ENCODE results near the gene MAP2K7.
"Not testable (repeated sequence)": the region's sequence is repeated elsewhere in the genome, so short reads cannot be mapped to it uniquely, and the experiment has no call there.

Gene MAP2K7

DNA sequence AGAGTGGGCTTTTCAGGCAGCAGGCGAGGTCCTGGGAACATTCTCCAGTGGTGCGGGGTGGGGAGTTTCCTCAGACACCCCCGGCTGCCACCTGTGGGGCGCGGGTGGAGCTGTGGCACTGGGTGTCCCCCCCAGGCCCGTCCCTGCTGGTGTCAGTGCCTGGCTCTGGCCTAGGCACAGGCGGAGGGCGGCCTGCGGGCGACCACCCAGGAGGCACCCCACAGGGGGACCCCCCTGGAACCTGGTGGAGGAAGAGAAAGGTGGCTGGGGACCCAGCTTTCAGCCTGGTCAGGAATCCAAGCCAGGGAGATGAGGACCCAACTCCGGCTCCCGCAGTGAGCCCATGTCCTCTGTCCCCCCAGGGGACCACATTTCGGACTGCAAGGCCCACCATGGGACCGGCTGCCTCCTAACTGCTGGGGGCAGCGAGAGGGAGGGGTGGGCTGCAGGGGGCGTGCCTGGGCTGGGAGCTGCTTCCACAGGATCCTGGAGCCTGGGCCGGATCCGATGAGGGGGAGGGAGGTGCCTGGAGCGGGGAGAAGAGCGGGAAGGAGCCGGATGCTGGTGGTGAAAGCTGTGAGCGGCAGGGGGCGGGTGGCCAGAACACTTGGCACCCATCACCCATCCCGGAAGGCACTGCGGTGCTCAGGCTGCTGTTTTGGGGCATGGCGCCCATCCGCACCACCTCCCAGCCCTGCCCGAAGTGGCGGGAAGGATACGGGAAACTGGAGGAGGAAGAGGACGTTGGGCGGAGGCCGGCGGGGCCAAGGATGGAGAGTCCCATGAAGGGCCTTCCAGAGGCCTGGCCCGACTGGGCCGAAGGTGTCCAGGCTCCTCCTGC, 27.8 kb downstream of the MAP2K7 start:
- DNase-seq (ENCODE audit: low spot score), result no peak

DNA sequence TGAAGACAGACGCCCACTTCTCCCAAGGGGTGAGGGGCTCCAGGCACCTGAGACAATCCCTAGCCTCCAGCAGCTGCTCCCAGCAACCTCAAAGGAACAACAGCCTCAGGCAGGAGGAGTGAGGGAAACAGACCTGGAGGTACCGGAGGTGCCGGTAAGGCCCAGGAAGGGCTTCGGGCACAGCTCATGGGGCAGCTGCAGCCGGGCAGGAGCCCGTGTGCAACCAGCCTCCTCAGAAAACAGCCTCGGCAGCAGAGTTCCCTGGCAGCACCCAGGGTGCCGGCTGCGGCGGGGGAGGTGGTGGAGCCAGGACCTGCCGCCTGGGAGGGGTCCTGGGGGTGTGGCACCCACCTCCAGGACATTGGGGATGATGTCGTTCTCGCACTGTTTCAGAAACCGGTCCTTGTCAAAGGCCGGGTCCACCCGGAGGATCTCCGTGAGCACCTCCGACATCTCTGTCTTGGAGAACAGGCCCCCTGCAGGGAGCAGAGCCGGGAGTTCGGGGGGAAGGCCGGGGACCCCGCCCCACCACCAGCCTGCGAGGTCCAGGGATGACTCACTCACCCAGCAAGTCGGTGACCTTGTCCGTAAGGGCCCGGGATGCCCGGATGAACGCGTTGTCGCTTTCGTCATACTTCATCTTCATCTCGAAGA, 28.7 kb downstream of the MAP2K7 start:
- no peak for DNase-seq (ENCODE audit: low spot score)

DNA sequence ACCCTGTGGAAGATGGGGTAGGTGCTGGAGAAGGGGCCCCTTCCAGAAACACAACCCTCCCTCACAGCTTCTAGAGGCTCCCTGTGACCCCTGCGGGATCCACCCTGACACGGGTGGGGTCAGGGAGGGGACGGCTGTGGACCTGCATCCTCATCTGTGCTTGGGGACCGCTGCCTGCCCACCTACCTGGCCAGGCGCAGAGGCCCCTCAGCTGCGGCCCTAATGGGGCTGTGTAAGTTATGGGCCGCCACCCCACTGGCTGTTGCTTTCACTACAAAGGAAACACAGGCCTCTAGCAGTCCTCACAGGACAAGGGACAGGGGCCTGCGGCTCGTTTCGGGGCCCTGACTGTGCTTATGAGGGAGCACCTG, 29.2 kb downstream of the MAP2K7 start:
- no peak for DNase-seq (ENCODE audit: low spot score)

DNA sequence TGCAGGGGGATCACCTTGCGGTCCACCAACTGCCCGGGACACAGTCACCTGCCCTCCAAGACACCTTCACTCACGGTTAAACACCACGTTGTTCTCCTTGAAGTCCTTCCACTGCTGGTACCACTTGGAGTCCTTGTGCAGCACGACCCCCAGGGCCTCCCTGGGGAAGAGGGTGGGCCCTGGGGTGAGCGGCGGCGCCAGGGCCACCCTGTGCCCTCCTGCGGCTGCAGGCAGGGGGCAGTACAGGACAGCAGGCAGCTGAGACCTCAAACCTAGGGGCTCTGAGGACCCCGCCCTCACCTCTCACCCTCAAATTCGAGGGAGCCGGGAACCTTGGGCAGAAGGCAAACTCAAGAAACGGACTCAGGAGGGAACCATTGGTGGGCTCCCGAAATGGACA, 29.7 kb downstream of the MAP2K7 start:
- DNase-seq (ENCODE audit: low spot score), result no peak

DNA sequence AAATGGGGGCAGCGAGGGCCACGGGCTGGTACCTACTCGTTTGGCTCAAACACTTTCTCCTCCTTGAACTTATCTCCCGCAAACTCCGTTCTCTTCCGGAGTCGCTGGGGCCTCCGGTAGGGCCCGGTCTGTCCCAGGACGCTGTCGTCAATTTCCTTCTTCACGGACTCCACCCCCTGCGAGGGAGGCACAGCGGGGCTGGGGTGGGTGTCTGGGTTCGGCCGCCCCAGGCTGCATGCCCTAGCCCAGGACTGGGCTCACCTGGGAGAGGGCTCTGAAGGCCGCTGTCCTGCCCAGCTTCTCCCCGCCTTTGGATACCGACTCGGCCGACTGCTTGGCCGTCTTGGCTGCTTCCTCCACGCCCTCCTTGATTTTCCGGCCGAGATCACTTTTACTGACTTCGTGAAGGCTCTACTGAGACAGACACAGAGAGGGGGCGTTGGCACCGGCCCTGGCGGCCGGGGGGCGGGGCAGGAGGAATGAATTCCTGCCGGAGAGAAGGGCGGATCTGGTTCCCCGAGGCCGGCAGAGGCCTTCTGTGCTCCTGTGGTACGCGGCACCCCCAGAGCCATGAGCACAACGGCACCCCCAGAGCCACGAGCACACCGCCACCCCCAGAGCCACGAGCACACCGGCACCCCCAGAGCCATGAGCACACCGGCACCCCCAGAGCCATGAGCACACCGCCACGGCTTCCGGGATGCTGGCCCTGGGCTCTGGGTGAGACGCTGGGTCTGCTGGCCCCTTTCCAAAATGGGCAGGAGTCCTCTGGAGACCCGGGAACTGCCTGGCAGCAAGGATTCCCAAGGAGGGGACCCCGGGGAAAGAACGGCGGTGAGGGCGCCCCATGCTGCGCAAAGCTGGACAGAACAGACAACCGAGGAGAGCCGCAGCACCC, 30.4 kb downstream of the MAP2K7 start:
- DNase-seq (ENCODE audit: low spot score), result no peak

DNA sequence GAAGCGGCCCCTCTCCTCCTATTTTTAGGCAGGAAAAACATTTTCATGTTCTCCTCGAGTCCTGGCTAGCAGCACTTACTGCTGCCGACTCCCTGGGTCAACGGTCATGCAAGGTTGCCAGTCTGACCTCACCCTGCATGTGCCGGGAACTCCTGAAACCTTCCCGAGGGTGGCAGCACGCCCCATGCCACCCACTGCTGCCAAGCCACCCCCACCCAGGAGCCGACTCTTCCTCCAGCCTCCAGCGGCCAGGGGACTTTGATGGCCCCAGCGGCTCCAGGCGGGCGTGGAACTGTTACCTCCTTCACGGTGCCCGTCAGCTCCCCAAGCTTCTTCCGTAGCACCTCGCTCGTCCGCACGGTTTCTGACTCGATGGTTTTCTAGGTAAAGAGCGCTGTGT, 31.1 kb downstream of the MAP2K7 start:
- no peak for DNase-seq (ENCODE audit: low spot score)

DNA sequence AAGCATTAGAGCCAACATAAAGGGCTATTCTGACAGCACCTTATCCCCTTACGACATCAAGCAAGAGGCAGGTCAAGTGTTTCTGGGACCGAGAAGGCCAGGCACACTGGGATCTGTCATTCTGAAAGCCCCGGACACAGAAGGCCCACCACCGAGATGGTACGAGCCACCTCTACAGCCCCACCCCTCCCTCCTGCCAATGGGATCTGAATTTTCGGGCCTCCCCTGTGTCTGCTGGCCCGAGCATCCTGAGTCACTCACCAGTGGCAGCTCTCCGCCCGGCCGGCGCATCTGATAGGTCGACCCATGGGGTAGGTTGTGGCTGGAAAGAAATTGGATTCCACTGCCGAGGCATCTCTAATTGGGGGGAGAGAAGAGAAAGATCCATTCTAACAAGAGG, 37.2 kb downstream of the MAP2K7 start:
- DNase-seq (ENCODE audit: low spot score), result no peak

DNA sequence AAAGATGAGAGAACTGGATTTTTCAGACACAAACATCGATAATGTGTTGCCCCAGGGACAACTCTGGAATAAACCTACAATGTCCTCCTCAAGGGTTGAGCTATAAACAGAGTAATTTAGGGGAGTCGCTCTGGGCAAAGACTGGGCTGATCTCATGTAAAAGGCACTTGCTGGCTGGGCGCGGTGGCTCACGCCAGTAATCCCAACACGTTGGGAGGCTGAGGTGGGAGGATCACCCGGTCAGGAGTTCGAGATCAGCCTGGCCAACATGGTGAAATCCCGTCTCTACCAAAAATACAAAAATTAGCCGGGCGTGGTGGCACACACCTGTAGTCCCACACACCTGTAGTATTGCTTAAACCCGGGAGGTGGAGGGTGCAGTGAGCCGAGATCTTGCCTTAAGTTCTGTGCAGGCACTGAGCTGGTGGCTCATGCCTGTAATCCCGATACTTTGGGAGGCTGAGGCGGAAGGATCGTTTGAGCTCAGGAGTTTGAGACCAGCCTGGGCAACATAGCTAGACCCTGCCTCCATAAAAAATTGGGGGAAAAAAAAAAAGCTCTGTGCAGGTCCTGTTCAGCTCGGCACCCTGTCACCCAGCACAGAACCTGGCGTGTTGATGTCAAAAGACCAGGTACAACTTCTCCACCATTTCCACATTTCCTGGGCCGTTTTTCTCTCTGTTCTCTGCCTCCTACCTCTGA, 38.4 kb downstream of the MAP2K7 start:
- no peak for DNase-seq (ENCODE audit: low spot score)

DNA sequence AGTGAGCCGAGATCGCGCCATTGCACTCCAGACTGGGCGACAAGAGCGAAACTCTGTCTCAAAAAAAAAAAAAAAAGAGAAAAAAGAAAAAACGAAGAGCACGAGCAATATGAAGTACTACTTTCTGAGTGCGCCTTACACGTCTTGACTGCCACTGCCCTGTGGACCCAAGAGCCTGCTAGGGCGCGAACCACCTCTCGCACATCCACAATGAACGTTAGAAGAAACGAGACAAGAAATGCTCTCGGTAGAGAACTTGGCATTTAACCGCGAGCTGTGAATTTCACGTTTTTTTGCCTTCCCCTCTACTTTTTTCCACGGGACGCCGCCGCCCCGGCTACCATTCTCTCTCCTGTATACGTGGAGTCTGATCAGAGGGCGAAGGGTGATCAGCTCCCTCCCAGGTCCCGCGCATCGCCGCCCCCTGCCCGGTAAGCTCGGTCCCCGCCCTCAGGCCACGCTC, 39.3 kb downstream of the MAP2K7 start:
- peak; percentile 25 for DNase-seq (ENCODE audit: low spot score)

DNA sequence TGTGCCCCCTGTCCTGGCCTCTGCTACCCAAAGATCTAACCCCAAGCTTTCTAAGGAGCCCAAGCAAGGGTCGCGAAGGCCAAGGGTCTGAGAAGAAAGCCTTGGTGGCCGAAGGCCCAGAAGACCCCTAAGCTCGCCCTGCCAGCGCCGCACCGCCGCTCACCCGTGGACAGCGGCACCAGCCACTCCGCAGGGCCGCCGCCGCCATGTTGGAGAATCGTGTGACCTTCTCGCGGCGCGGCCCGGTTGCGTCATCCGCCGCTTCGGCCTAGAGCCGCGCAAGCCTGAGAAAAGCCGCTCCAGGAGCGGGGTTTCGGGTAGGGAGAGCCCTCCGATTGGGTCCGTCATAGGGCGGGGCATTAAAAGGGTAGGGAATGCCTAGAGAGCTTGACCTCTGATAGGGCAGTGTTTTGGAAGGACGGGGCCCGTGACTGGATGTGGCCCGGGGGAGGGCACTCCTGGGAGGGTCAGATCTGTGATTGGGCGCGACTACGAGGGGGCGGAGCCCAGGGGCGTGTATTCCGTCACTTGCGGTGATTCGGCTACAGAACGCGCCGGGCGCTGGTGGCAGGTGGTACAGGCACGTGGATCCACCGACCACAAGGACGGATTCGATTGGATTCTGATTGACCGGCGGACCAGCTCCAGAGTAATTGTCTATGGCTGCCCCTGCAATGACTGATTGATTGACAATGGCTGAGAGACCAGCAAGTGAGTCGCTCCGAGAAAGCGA, 39.9 kb downstream of the MAP2K7 start, which contains the start of gene TIMM44:
Gene TIMM44 (minus strand): TSS at position 223 of the 733 bp plus-strand sequence. CDS start 15 bp downstream, at position 208.
- peak; percentile 100 for DNase-seq (ENCODE audit: low spot score)

DNA sequence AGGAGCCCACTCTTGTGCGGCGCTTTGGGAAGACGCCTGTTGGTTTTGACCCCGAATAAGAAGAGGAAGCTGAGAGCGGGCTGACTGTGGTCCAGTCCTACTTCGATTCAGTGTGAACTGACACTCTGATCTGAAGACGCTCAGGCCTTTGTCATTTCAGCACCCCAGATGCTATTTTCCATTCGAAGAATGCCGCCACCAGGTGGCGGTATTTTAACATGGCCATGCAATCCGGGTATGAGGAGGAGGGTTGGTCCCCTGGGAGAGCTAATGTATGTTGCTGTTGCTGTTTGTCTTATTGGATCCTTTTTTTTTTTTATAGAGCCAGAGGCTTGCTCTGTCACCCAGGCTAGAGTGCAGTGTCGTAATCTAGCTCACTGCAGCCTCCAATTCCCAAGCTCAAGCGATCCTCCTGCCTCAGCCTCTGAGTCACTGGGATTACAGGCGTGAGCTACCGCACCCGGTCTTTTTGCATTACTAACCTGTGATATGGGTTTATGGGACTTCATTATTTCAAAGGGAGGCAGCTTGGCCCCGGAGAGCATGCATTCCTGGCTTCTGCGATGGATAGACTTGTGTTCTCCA, 40.6 kb downstream of the MAP2K7 start:
- peak; percentile 90 for DNase-seq (ENCODE audit: low spot score)

DNA sequence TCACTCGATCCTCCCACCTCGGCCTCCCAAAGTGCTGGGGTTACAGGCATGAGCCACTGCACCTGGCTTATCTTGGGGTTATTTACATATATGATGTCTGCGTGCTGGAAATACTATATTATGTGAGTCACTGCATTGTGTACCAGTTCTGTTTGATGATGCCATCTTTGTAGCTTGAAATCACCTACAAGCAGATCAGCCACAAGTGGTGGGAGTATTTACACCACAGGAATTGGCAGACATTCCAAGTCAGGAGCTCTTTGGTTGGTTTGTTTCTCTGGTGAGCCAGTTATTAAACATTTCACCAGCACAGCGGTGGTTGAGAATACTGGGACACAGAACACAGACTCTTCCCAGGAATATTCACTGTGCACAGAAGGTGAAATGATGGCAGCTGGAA, 44.3 kb downstream of the MAP2K7 start:
- DNase-seq (ENCODE audit: low spot score), result no peak

DNA sequence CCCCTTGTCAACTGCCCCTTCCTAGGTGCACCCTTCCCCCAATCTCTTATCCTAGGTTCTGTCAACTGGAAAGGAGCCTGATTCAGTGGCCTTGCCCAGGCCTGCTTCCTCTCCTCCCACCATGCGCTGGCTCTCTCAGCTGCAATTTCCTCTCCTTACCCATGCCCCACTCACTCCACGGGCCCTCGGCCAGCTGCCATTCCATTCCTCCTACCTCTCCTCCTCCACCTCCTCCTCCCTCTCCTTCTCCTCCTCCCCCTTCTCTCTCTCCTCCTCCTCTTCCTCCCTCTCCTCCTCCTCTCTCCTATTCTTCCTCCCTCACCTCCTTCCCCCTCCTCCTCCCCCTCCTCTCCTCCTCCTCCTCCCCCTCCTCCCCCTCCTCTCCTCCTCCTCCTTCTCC, 49.4 kb downstream of the MAP2K7 start:
- DNase-seq (ENCODE audit: low spot score), result no peak

DNA sequence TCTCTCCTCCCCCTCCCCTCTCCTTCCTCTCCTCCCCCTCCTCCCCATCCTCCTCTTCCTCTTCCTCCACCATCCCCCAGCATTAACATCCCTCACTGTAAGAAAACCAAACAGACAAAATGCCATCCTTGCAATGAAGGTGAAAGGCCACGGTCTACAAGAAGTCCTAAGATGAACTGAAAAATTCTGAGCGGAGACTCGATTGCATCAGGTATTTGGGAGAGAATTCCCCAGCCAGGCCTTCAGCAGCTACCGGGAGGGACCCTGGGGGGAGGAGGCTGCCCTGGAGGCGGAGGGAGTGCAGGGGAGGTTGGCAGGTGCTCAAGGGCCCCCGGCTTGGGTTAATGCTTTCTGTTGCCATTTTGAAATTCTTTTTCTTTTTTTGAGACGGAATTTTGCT, 49.9 kb downstream of the MAP2K7 start:
- no peak for DNase-seq (ENCODE audit: low spot score)

DNA sequence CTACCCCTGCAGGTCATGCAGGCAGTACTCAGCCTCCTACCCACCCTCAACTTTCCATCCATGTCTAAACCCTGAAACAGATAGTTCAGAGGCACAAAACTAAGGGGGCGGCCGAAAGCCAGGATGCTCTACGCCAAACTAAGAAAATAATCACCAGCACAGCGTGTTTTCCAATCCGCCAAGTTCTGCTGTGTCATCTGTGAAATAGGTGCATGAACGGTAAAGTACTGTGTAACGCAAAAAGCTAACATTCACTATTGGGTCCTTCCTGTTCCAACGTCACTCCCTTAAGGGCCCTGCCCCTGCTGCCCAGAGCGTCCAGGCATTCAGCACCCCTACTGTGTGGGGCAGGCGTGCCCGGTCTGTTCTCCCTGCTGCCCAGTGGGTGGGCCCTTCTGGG, 52.0 kb downstream of the MAP2K7 start:
- DNase-seq (ENCODE audit: low spot score), result no peak

DNA sequence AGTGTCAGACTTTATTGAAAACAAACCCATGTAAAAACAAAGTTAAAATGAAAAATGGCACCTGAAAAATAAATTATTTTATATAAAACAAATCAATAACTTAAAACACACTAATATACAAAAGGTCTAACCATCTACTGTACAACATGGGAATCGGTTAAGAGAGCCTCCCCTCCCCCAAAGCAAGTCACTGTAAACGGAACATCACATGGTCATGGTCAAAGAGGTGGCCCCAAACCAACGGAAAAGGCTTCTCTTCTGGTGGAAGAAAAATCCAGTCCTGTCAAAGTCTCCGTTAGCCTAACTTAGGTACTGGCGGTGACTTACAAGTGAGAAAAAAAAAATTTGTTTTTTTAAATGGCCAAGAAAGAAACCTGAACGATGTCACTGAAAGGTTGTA, 55.5 kb downstream of the MAP2K7 start:
- DNase-seq (ENCODE audit: low spot score), result no peak

DNA sequence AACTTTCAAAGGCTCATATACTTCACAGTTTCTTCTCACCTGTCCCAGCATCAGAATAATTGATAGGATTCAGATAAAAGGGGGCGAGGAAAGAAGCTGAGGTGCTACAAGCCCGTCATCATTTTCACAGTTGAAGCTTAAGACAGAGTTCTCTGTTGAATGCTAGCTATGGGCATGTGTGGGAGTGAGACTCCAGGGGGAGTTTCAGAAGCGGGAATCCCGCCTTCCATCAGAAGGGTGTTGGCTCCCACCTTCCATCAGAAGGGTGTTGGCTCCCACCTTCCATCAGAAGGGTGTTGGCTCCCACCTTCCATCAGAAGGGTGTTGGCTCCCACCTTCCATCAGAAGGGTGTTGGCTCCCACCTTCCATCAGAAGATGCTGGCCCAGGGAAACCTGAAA, 57.4 kb downstream of the MAP2K7 start:
- DNase-seq (ENCODE audit: low spot score), result not testable (repeated sequence)

DNA sequence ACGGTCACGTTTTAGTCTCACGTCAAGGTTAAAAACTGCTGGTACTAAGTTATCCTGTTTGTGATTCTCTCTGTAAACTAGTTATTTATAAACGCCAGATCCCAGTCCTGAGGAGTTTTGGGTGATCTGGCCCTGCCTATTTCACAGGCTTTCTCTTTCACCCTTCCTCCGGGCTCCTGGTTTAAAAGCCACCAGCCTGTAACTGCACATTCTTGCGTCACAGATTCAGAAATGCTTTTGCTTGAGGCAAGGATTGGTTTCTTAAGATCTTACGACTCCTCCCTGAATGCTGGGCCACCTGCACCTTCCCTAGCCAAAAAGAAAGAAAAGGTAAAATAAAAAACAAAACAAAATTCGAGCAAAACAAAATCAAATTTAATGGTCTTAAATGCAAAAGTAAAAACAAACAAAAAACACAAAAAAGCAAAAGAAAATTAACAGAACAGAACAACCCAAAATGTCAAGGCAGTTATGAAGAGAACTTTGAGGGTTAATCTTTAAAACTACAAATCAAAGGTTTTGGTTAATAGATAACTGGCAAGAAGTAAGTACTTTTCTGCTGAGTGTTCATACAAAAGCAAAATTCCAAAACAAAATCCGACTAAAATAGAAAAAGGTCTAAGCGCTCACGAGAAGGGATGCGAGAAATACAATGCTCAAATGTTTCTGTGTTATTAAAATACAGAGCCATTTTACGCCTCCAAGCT, 58.4 kb downstream of the MAP2K7 start:
- no peak for DNase-seq (ENCODE audit: low spot score)

DNA sequence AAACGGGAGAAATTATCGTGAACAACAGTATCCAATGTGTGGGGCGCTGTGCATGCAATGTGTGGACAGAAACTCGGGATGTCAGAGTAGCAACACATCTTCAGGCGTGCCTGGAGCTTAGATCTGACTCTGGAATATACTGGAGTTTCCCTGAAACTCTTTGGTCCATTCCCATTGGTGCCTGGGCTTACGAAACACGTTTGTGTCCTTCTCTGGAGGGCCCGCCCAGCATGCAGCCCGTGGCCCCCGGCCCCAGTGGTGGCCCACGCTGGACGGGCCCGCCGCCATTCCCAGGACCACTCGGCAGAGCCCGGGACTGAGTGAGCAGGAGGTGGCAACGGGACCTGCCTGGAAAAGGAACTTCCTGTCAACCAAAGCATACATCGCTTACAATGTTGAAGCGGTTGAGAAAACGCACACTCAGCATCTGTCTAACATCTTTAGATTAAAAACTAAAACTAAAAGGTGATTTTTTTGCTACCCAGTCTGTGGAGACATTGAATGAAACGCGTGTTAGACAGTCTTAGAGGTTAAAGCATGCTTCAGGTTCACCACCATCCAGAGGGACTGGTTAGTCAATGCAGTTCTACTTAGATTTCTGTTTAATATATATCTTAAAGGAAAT, 59.1 kb downstream of the MAP2K7 start:
- DNase-seq (ENCODE audit: low spot score), result no peak

DNA sequence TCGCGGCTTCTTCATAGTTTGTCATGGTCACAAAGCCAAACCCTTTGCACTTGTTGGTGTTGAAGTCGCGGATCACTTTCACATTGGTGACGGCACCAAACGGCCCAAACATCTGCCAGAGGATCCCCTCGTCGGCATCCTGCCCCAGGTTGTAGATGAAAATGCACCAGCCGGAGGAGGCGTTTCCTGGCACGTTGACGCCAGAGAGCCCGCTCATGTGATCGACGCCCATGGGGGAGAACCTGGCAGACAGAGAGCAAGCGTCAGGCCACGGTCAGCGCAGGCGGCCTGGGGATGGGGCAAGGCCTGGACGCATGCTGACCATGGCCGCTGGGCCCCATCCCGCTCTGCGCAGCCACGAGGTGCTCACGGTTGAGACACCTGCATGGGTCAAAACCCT, 59.9 kb downstream of the MAP2K7 start:
- no peak for DNase-seq (ENCODE audit: low spot score)
